Fibroblast of lung (primary cell): Measurements from ENCODE around the gene OLFM1.

Experiments
- EZH2 ChIP-seq: IDR thresholded peaks from 2 replicates; pipeline ENCODE4 v1.5.1; 2012; ENCODE audit warnings: low read length, control low read depth, mild to moderate bottlenecking; ENCODE audit errors: missing control alignments
- TF ChIP-seq, protein P1 (sequence below), 2 donors: IDR thresholded peaks in 1 of 2; conservative IDR thresholded peaks in 1 of 2; 1 replicate in 1 of 2; 2 replicates in 1 of 2; pipeline ENCODE4 v1.5.1; 2011 to 2012; ENCODE audit warnings: low read length in 2 of 2, control low read depth in 1 of 2, inconsistent platforms in 1 of 2, low read depth in 1 of 2, mild to moderate bottlenecking in 1 of 2

DNA sequence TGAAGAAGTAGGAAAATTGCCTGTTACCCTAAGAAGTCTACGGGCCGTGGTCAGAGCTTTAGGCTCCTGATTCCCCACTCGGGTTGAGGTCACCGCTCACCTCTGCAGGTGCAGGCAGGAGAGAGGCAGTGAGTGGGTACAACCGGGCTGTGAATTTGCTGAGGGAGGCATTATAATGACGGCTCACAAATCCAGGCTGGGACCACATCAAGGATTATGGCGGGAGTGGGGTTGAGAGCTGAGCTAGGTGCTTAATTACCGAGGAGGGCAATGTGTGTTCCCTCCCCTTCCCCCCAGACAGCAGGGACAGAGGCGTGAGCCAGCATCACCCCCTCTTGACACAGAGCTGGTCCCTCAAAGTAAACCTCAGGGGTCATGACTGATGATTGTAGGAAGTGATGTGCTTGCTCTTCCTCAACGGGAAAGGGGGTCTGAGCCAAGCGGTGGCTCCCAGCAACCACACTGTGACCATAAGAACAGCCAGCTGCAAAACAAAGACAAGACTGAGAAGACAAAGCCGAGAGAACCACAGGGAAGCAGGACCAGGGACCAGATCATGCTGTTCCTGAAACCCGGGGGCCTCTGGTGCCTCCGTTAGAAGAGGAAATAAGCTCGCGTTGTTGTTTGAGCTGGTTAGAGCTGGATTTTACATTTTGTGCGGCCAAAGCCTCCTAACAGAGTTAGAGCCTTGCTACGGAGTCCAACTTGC, 77.7 kb downstream of the OLFM1 start:
- TF ChIP-seq, protein P1, sequence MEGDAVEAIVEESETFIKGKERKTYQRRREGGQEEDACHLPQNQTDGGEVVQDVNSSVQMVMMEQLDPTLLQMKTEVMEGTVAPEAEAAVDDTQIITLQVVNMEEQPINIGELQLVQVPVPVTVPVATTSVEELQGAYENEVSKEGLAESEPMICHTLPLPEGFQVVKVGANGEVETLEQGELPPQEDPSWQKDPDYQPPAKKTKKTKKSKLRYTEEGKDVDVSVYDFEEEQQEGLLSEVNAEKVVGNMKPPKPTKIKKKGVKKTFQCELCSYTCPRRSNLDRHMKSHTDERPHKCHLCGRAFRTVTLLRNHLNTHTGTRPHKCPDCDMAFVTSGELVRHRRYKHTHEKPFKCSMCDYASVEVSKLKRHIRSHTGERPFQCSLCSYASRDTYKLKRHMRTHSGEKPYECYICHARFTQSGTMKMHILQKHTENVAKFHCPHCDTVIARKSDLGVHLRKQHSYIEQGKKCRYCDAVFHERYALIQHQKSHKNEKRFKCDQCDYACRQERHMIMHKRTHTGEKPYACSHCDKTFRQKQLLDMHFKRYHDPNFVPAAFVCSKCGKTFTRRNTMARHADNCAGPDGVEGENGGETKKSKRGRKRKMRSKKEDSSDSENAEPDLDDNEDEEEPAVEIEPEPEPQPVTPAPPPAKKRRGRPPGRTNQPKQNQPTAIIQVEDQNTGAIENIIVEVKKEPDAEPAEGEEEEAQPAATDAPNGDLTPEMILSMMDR (conservative IDR thresholded peaks at IDR 0.05 in 1 of 2, IDR thresholded peaks at IDR 0.05 in 1 of 2; ENCODE audit: low read depth in 1 of 2, low read length in 2 of 2), result no peak
- no peak for TF ChIP-seq EZH2
